HUDEP-2 (cell line): ENCODE data around the gene DBH.
"Not testable (repeated sequence)": the region's sequence is repeated elsewhere in the genome, so short reads cannot be mapped to it uniquely, and the experiment has no call there.

Experiments used
- DNase-seq, 76 experiments: peaks; one replicate each; lab custom pipeline; 2025; ENCODE audit not compliant: unreplicated experiment in 76 of 76; lab: John Stamatoyannopoulos, UW

Gene DBH

GRCh38 chr9:133618726-133619125, 17.4 kb upstream of the DBH start:
- no peak for DNase-seq

DNA sequence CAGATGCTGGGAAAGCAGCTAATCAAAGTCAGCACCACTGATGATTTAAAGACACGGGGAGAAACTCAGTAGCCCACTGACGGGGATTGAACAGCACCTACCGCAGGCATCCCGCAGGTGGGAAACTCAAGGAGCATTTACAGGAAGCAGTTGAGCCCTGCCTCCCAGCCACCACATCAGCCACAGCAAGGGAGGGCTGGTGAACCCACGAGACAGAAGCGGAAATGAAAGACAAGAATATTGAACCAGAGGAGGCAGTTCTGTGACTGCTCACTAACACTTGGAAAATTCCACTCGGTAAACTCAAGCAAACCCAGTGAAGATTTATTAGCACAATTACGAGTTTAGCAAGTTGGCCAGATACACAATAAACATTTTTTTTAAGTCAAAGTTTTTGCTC, 16.4 kb upstream of the DBH start:
- no peak for DNase-seq

- DNase-seq = no peak
These were observed 14.4 kb upstream of the DBH start for GRCh38 chr9:133621725-133622267.

DNA sequence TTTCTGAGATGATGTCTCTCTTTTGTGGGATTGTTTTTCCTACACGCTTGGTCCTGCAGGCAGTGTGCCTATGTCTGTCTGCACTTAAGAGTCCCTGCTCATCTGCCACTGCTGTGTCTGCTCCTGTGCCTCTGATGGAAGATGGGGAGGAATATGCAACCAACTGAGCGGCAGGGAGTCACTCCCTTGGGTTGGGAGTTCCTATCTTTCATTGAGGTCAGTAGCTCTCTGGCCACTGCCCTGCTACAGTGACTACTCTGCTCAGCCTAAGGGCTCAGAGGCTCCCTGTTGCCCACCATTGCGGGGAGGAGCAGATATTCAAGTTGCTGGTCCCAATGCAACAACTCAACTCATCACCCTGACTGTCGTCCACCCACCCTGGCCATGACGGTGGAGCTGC, 13.6 kb upstream of the DBH start:
- no peak for DNase-seq

- DNase-seq = not testable (repeated sequence)
These were observed 10.2 kb upstream of the DBH start for GRCh38 chr9:133626008-133626407.

DNA sequence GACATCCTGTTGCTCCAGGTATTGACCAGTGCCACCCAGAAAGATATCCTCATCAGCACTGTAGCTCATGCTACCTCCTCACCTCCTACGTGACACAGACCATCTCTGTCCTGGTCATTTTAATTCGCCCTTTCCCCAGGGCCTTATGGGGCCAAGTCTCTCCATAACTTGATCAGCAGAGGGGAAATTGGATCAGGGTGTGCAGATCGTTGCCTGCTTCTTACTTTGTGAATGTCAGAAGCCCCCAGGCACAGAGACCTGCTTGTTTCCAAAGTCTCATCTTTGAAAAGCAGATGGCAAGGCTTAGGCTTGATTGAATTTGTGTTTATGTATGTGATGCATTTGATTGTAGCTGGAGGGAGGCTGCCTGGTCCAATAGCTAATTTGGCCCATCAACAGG, 8.8 kb upstream of the DBH start:
- no peak for DNase-seq

- no peak for DNase-seq
These were observed 7.4 kb upstream of the DBH start for GRCh38 chr9:133628766-133629165.

GRCh38 chr9:133629221-133630110, 6.7 kb upstream of the DBH start:
- DNase-seq = no peak

DNA sequence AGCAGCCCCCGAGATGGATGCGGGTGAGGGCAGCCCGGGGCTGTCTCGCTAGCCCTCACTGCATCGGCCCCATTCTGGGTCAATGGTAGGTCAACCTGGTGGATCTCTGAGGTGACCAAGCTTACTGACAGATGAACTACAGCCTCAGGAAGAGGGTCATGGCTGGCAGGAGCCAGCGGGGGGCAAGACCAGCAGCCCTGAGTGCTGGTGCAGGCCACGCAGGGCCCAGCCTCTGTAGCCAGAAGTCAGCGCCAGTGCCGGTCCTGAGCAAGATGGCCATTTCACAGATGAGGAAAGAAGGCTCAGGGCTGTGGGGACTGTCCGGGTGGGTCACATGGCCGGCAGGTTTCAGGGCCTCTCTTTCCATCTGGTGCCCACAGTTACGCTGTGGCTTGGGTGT, 5.1 kb upstream of the DBH start:
- DNase-seq = no peak

- no peak for DNase-seq
These were observed 3.1 kb upstream of the DBH start for GRCh38 chr9:133632806-133633680.

DNA sequence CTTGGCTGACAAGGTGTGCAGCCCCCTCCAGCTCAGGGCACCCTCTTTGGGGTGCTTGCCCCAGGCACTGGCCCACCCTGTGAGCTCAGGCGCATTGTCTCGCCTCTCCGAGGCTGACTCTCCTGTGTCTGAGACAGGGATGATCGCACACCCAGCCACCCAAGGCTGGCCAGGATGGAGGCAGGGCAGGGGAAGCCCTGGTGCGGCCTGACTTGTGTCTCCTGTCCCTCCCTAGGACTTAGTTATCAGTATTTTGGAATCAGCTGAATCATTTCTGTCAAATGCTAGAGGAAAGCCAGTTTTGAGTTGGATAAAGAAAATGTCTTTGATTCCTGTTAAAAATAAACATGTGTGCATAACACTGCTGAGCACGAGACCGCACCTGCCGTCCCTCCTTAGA, 2.5 kb upstream of the DBH start:
- no peak for DNase-seq

DNA sequence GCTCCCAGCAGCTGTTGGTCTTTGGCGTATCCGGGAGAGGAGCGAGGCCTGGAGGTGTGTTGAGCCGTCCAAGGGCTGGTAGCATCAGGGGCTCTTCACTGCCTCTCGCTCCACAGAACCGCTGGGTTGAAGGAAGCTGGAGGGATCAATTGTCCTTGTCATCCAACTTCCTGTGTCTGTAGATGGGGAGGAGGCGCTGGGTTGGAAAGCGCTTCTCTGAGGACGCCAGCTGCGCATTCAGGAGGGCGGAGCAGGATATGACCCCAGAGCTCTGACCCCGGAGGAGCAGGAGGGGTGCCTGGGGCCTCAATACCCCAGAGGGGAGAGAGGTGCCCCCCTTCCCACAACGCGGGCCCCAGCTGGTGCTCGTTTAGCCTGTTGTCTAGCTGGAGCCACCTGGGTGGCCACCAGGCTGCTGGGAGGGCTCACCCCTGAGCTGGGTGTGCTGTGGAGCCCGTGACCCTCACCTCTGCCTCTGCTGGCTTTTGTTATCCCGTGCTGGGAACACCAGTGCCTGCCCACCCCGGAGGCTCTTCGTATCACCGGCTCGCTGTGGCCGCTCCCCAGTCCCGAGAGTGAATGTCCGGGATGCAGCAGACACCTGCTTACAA, 2.0 kb upstream of the DBH start:
- no peak for DNase-seq

- no peak for DNase-seq
These were observed 1.1 kb upstream of the DBH start for GRCh38 chr9:133635098-133635497.

- DNase-seq = no peak
These were observed 739 bp downstream of the DBH start for GRCh38 chr9:133636902-133637301.

GRCh38 chr9:133637451-133638055, 1.4 kb downstream of the DBH start:
- DNase-seq = no peak

GRCh38 chr9:133638076-133638475, 1.9 kb downstream of the DBH start:
- no peak for DNase-seq

DNA sequence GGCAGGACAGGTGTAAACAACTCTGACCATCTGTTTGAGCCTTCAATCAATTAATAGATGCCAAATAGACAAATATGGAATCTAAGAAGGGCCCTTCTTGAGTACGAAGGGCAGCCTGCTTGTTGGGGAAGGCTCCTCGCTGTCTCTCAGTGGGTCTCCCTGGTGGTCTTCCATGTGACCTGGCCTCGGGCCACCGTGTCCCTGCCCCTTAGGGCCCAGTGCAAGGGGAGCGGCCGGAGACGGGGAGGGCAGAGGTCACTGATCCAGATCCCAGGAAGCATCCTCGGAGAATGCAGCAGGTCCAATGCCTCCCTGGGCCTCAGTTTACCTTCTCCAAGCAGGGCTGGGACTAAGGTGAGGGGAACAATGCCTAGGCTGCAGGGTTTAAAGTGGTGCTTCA, 2.5 kb downstream of the DBH start:
- no peak for DNase-seq

DNA sequence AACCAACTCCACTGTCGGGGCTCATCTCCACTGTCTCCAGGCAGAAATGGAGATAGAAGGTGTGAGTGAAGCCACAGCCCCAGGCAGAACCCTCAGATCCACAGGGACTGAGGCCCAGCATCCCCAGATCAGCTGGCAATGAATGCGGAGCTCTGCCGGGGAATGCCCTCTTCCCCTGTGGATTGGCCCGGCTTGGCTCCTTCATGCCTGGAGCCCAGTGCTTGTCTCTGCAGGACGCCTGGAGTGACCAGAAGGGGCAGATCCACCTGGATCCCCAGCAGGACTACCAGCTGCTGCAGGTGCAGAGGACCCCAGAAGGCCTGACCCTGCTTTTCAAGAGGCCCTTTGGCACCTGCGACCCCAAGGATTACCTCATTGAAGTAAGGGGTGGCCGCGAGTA, 3.5 kb downstream of the DBH start:
- DNase-seq = no peak

DNA sequence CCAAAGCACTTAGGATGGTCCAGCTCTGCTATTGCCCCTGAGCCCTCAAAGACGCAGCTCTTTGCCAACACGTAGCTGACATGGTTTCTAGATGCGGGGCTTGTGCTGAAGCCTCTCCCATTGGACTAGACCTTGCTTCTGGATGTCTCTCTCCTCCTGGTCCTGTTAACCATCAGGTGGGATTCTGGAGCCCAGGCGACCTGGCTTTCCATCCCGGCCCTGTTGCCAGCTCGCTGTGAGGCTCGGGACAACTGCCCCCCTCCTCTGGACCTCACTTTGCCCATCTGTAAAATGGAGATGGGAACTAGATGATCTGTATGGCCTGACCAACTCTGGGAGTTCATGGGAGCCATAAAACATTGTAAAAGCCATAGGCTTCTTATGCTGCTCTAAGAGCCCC, 4.0 kb downstream of the DBH start:
- DNase-seq = no peak

- DNase-seq = no peak
These were observed 4.6 kb downstream of the DBH start for GRCh38 chr9:133640580-133641395.
